H1 (cell line): ENCODE measurements around the gene UBB. TPM values are rescaled to one million over a fixed set of nuclear protein-coding genes. Genes with fewer than 3 reads are reported as not detected.

ENCODE experiments used
- CTCF ChIA-PET: fragments of 300-600 bp; sonication (Branson Sonifier 250); formaldehyde crosslinking; loops from one replicate; lab custom pipeline; 2021; ENCODE audit not compliant: partially characterized antibody; lab: Charles Lee
- POLR2A ChIA-PET: fragments of 300-600 bp; sonication (Branson Sonifier 250); formaldehyde crosslinking; loops from one replicate; lab custom pipeline; 2021; ENCODE audit warnings: inconsistent platforms; ENCODE audit not compliant: partially characterized antibody; lab: Charles Lee
- DNase-seq, 2 experiments: peaks; one replicate each; pipeline versions ENCODE4 v3.0.0 to v3.0.0-alpha.2; 2010 to 2022; ENCODE audit warnings: low spot score in 2 of 2, low read depth in 1 of 2, mixed read lengths in 1 of 2
- FAIRE-seq: peaks from 2 replicates; lab custom pipeline; 2011; peaks lifted over from hg19 to GRCh38; lab: Jason Lieb, UNC
- H2AFZ ChIP-seq: 2 replicates; pipeline ENCODE4 v1.8.1; 2012; ENCODE audit warnings: low read length, inconsistent platforms
- H2AK5ac ChIP-seq: 2 replicates; pipeline ENCODE4 v1.6.1; 2013; ENCODE audit warnings: low read depth, low read length
- H2BK120ac ChIP-seq: replicated peaks from 2 replicates; pipeline ENCODE3; 2013; ENCODE audit warnings: low read depth, low read length, inconsistent platforms
- H2BK12ac ChIP-seq: 2 replicates; pipeline ENCODE4 v1.6.1; 2013; ENCODE audit warnings: low read depth, low read length
- H2BK15ac ChIP-seq: 2 replicates; pipeline ENCODE4 v1.6.1; 2013; ENCODE audit warnings: low read length
- H2BK20ac ChIP-seq: 2 replicates; pipeline ENCODE4 v1.6.1; 2013; ENCODE audit warnings: low read length
- H2BK5ac ChIP-seq: 2 replicates; pipeline ENCODE4 v1.6.1; 2013; ENCODE audit warnings: low read depth, low read length
- H3K14ac ChIP-seq: 2 replicates; pipeline ENCODE4 v1.6.1; 2013; ENCODE audit warnings: inconsistent platforms; ENCODE audit not compliant: insufficient read length
- H3K18ac ChIP-seq: 2 replicates; pipeline ENCODE4 v1.6.1; 2013; ENCODE audit warnings: low read length; ENCODE audit errors: extremely low read depth
- H3K23ac ChIP-seq: 2 replicates; pipeline ENCODE4 v1.6.1; 2013; ENCODE audit warnings: inconsistent platforms; ENCODE audit not compliant: insufficient read length
- H3K23me2 ChIP-seq: 2 replicates; pipeline ENCODE4 v1.6.1; 2013; ENCODE audit warnings: low read depth, low read length
- H3K27ac ChIP-seq: 2 replicates; pipeline ENCODE4 v1.6.1; 2011; ENCODE audit warnings: low read depth, low read length, inconsistent platforms
- H3K27me3 ChIP-seq, 4 experiments: replicated peaks in 1 of 4; 1 replicate in 1 of 4; 2 replicates in 3 of 4; pipeline versions ENCODE4 v1.6.1 to v1.8.1; 2011 to 2013; ENCODE audit warnings: low read length in 3 of 4, mild to moderate bottlenecking in 3 of 4, inconsistent platforms in 2 of 4, mixed read lengths in 2 of 4, moderate library complexity in 1 of 4; ENCODE audit not compliant: control insufficient read depth in 3 of 4, insufficient read depth in 3 of 4; ENCODE audit errors: extremely low read depth in 1 of 4
- H3K36me3 ChIP-seq, 4 experiments: 2 replicates each; pipeline versions ENCODE4 v1.6.1 to v1.8.1; 2011 to 2013; ENCODE audit warnings: mild to moderate bottlenecking in 4 of 4, low read length in 3 of 4, moderate library complexity in 2 of 4, control low read depth in 1 of 4, inconsistent platforms in 1 of 4; ENCODE audit not compliant: insufficient read depth in 4 of 4, control insufficient read depth in 2 of 4
- H3K4ac ChIP-seq: replicated peaks from 2 replicates; pipeline ENCODE3; 2013; ENCODE audit warnings: low read length, low read depth, mixed read lengths, inconsistent platforms; ENCODE audit not compliant: insufficient read length
- H3K4me1 ChIP-seq, 4 experiments: replicated peaks in 1 of 4; 1 replicate in 1 of 4; 2 replicates in 3 of 4; pipeline versions ENCODE4 v1.6.1 to v1.8.1; 2011 to 2013; ENCODE audit warnings: low read length in 3 of 4, inconsistent platforms in 2 of 4, mixed read lengths in 1 of 4; ENCODE audit not compliant: insufficient read depth in 4 of 4, control insufficient read depth in 3 of 4
- H3K4me2 ChIP-seq, 2 experiments: 2 replicates each; pipeline versions ENCODE4 v1.6.1 to v1.8.1; 2011 to 2013; ENCODE audit warnings: low read depth in 2 of 2, low read length in 2 of 2, control low read depth in 1 of 2, inconsistent platforms in 1 of 2, mild to moderate bottlenecking in 1 of 2; ENCODE audit not compliant: insufficient read depth in 1 of 2
- H3K4me3 ChIP-seq, 4 experiments: fragments of 200-600, 300-600 bp in 1 of 4; sonication (generic), shearing (Covaris generic), sonication (Bioruptor Twin) in 1 of 4; 2 replicates each; pipeline versions ENCODE4 v1.5.1 to v1.8.1; 2011 to 2016; ENCODE audit warnings: low read length in 4 of 4, low read depth in 3 of 4, control low read depth in 2 of 4, inconsistent platforms in 2 of 4, mild to moderate bottlenecking in 2 of 4, mixed read lengths in 1 of 4, moderate library complexity in 1 of 4; ENCODE audit not compliant: insufficient read depth in 2 of 4; ENCODE audit errors: extremely low read depth in 1 of 4
- H3K56ac ChIP-seq: replicated peaks from 2 replicates; pipeline ENCODE3; 2013; ENCODE audit warnings: low read depth, mild to moderate bottlenecking, mixed read lengths, low read length, inconsistent platforms; ENCODE audit not compliant: insufficient read length
- H3K79me1 ChIP-seq: 2 replicates; pipeline ENCODE4 v1.6.1; 2013; ENCODE audit warnings: low read depth, low read length, control low read depth
- H3K79me2 ChIP-seq, 2 experiments: 2 replicates each; pipeline versions ENCODE4 v1.6.1 to v1.8.1; 2012 to 2013; ENCODE audit warnings: low read length in 2 of 2, mild to moderate bottlenecking in 2 of 2, inconsistent platforms in 1 of 2; ENCODE audit not compliant: insufficient read depth in 2 of 2, control insufficient read depth in 1 of 2
- H3K9ac ChIP-seq, 4 experiments: replicated peaks in 1 of 4; 1 replicate in 1 of 4; 2 replicates in 3 of 4; pipeline versions ENCODE4 v1.6.1 to v1.8.1; 2011 to 2013; ENCODE audit warnings: low read depth in 3 of 4, low read length in 3 of 4, control low read depth in 2 of 4, mild to moderate bottlenecking in 2 of 4, moderate library complexity in 2 of 4, inconsistent platforms in 1 of 4; ENCODE audit errors: extremely low read depth in 1 of 4
- H3K9me3 ChIP-seq, 2 experiments: 2 replicates each; pipeline versions ENCODE4 v1.6.1 to v1.8.1; 2012 to 2013; ENCODE audit warnings: mild to moderate bottlenecking in 2 of 2, moderate library complexity in 2 of 2, control low read depth in 1 of 2, inconsistent platforms in 1 of 2, low read depth in 1 of 2, low read length in 1 of 2, mixed read lengths in 1 of 2; ENCODE audit not compliant: insufficient read depth in 2 of 2
- H4K20me1 ChIP-seq, 2 experiments: replicated peaks in 1 of 2; 2 replicates each; pipeline versions ENCODE3 to v1.8.1; 2011 to 2013; ENCODE audit warnings: inconsistent platforms in 2 of 2, low read length in 2 of 2, mild to moderate bottlenecking in 1 of 2; ENCODE audit not compliant: insufficient read depth in 2 of 2, control insufficient read depth in 1 of 2
- H4K5ac ChIP-seq: 2 replicates; pipeline ENCODE4 v1.6.1; 2013; ENCODE audit warnings: low read length, low read depth, mixed read lengths, inconsistent platforms; ENCODE audit not compliant: insufficient read length
- H4K8ac ChIP-seq: 2 replicates; pipeline ENCODE4 v1.8.0; 2013; ENCODE audit warnings: mild to moderate bottlenecking, moderate library complexity, low read length, inconsistent platforms; ENCODE audit not compliant: insufficient read depth; ENCODE audit errors: extremely low read depth
- H4K91ac ChIP-seq: replicated peaks from 2 replicates; pipeline ENCODE3; 2013; ENCODE audit warnings: low read length, mixed read lengths, inconsistent platforms; ENCODE audit not compliant: insufficient read length
- BACH1 ChIP-seq: IDR thresholded peaks from 2 replicates; pipeline ENCODE4 v1.6.1; 2012; ENCODE audit warnings: low read length, improper control_type of control experiment
- CHD1 ChIP-seq: IDR thresholded peaks from 2 replicates; pipeline ENCODE4 v1.6.1; 2012; ENCODE audit warnings: low read depth, low read length, improper control_type of control experiment
- GTF2F1 ChIP-seq: IDR thresholded peaks from 2 replicates; pipeline ENCODE4 v1.6.1; 2012; ENCODE audit warnings: low read depth, low read length, improper control_type of control experiment, borderline replicate concordance
- HDAC2 ChIP-seq, 2 experiments: fragments of 300-600 bp in 1 of 2; sonication (generic) in 1 of 2; IDR thresholded peaks; 2 replicates each; pipeline ENCODE4 v1.6.1; 2011 to 2012; ENCODE audit warnings: low read depth in 2 of 2, low read length in 2 of 2, mild to moderate bottlenecking in 2 of 2, moderate library complexity in 2 of 2, borderline replicate concordance in 1 of 2, inconsistent platforms in 1 of 2
- NRF1 ChIP-seq: IDR thresholded peaks from 2 replicates; pipeline ENCODE4 v1.6.1; 2011; ENCODE audit warnings: mild to moderate bottlenecking, low read depth, low read length, improper control_type of control experiment
- POU5F1 ChIP-seq: IDR thresholded peaks from 2 replicates; pipeline ENCODE4 v1.6.1; 2011; ENCODE audit warnings: low read depth, mild to moderate bottlenecking, low read length, moderate library complexity
- RAD21 ChIP-seq, 2 experiments: IDR thresholded peaks in 1 of 2; conservative IDR thresholded peaks in 1 of 2; 2 replicates each; pipeline ENCODE4 v1.6.1; 2011; ENCODE audit warnings: low read depth in 2 of 2, low read length in 2 of 2, improper control_type of control experiment in 1 of 2, inconsistent platforms in 1 of 2, mild to moderate bottlenecking in 1 of 2, moderate library complexity in 1 of 2
- RFX5 ChIP-seq: IDR thresholded peaks from 2 replicates; pipeline ENCODE4 v1.6.1; 2011; ENCODE audit warnings: low read depth, low read length, improper control_type of control experiment, borderline replicate concordance
- SRF ChIP-seq: IDR thresholded peaks from 2 replicates; pipeline ENCODE4 v1.6.1; 2011; ENCODE audit warnings: mild to moderate bottlenecking, low read depth, low read length, moderate library complexity
- SUZ12 ChIP-seq: fragments of 200-600 bp; sonication (generic); IDR thresholded peaks from 2 replicates; pipeline ENCODE4 v1.6.1; 2012; ENCODE audit warnings: mild to moderate bottlenecking, inconsistent platforms, low read length, moderate library complexity, mixed read lengths
- TCF12 ChIP-seq: IDR thresholded peaks from 2 replicates; pipeline ENCODE4 v1.6.1; 2011; ENCODE audit warnings: low read depth, mild to moderate bottlenecking, low read length
- YY1 ChIP-seq: IDR thresholded peaks from 2 replicates; pipeline ENCODE4 v1.6.1; 2011; ENCODE audit warnings: low read depth, mild to moderate bottlenecking, low read length
- WGBS, 2 experiments: shearing (Covaris generic) in 1 of 2; methylation state at CpG; one replicate each; pipeline versions ENCODE4 v1.1.6 to v1.1.7; 2013 to 2015; ENCODE audit warnings: low lambda C conversion rate in 2 of 2, mixed read lengths in 2 of 2, inconsistent platforms in 1 of 2, low coverage in 1 of 2, missing lambda C conversion rate in 1 of 2; ENCODE audit not compliant: insufficient replicate concordance in 2 of 2, insufficient coverage in 1 of 2, insufficient read length in 1 of 2; ENCODE audit errors: extremely low coverage in 1 of 2, missing lambda C conversion rate in 1 of 2; 5-methylcytosine and 5-hydroxymethylcytosine counted together
- polyA plus RNA-seq, 7 experiments: library from polyadenylated mRNA; depleted of rRNA in 3 of 7; stranded (reverse) in 5 of 7; unstranded in 2 of 7; fragments of >200 nt in 5 of 7; fragments of 200-250 nt in 2 of 7; gene quantifications; 1 replicate in 5 of 7; 2 replicates in 1 of 7; 4 replicates in 1 of 7; pipeline versions ENCODE4 v1.2.1 to v1.2.3, GENCODE V29; 2011 to 2013; ENCODE audit warnings: missing spikeins in 2 of 7, mixed read lengths in 2 of 7
- total RNA-seq: library from RNA; stranded (reverse); fragmentation: NEBNext Ultra II Directional; extraction: Animal tissue kit (Norgen Biotek cat#: 25700); gene quantifications from 2 replicates; pipeline ENCODE4 v1.2.1, GENCODE V29; 2021

Gene UBB
- total and polyA plus RNA-seq, 2 of the 8 experiments (the other 6 are each of a cell fraction or from before 2014, with no cell fraction given), result 1,597 to 1,605 TPM

DNA sequence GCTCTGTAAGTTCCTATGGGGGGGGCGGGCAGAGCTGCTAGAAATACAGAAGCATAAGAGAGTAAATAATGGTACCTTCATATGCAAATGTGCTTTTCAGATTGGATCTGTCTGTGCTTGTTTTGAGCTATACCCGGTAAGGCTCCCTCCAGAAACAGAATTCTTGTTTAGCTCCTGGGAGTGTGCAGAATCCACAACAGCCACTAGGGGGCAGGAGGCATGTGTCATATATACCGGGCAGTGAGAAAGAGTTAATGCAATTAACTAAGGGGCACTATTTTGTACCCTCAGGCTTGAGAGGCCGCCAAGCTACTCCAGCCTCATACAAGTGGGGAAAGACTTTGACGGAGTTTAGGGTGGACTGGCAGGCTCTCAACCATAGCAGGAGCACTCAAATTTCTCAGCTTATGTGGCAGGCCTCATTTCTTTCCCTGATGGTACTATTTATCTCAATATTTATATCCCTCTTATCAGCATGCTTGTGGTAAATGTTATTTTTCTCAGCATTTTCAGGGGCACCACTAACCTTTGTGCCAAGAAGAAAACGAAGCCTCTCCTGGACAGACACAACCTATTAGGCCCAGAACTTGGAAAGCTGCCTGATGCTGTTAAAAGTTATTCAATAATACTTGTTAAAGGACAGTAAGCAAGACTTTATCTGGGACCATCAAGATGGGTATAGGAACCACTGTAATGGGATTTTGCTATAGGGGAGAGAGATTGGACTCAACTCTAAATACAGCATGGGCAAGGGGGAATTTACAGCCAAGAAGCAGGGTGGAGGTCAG, 16.9 kb upstream of the UBB start:
- Histone ChIP-seq H2BK12ac (no peak overlapping the region), H3K23me2 (no peaks in the 10 kb centered on the region), H3K9me3 (no peaks in the 10 kb centered on the region), H2BK15ac (no peak overlapping the region), H3K4me3 (no peak overlapping the region), H3K9ac (no peak overlapping the region), H3K4me2 (no peak overlapping the region), H2AFZ (peak overlapping the region; percentile 57; the same call in 1 of the 2 replicates), H3K4ac (no peak overlapping the region), H3K79me2 (no peaks in the 10 kb centered on the region), H3K36me3 (no peaks in the 10 kb centered on the region), H3K18ac (no peak overlapping the region), H3K4me1 (peaks cover 0 to 2% (median 0%) of the 10 kb centered on the region in 4 experiments; a peak in 1 of 7 replicates), H2BK20ac (no peak overlapping the region), H3K14ac (no peak overlapping the region), H3K79me1 (no peaks in the 10 kb centered on the region), H3K23ac (no peak overlapping the region), H3K27ac (no peak overlapping the region), H3K27me3 (no peaks in the 10 kb centered on the region), H4K20me1 (no peaks in the 10 kb centered on the region), H2AK5ac (no peak overlapping the region), H3K56ac (no peak overlapping the region), H2BK5ac (no peak overlapping the region), H2BK120ac (no peak overlapping the region), H4K8ac (no peak overlapping the region), H4K5ac (no peak overlapping the region), H4K91ac (no peak overlapping the region)
- FAIRE-seq (peak; percentile 72), DNase-seq (peak in 1 of 2 experiments; percentile 88)
- ChIA-PET CTCF (interaction anchor here (0.7 to 5.1 kb wide), 41 partner anchors 8 to 710 kb away, joined by 3 to 51 read pairs (median 6); partner anchors contain the start of genes CENPV and TRPV2), POLR2A (interaction anchor here (0.6 to 2.9 kb wide), 11 partner anchors 9 to 149 kb away, joined by 3 to 14 read pairs (median 5); partner anchors contain the start of genes CENPV, NCOR1 and UBB)
- 22% methylated on average over 6 of the region's 6 CpGs; no CpG with 5 or more reads in 1 of the 2 experiments for WGBS, 2 experiments
- no peak for TF ChIP-seq POU5F1
- peak; percentile 86 to 88 for TF ChIP-seq RAD21 (IDR thresholded peaks at IDR 0.05 in 1 of 2, conservative IDR thresholded peaks at IDR 0.05 in 1 of 2; ENCODE audit: low read depth in 2 of 2, low read length in 2 of 2)
- no peak for TF ChIP-seq RFX5
- no peak for TF ChIP-seq TCF12
- no peak for TF ChIP-seq BACH1
- no peak for TF ChIP-seq YY1
- TF ChIP-seq SUZ12, result no peak
- TF ChIP-seq GTF2F1, result no peak
- TF ChIP-seq CHD1, result no peak
- no peak for TF ChIP-seq SRF
- no peak for TF ChIP-seq NRF1
- TF ChIP-seq HDAC2 (IDR thresholded peaks at IDR 0.05; ENCODE audit: borderline replicate concordance in 1 of 2, low read depth in 2 of 2, low read length in 2 of 2), result no peak
